HCT116 (cell line): Measurements from ENCODE around the gene DTYMK. TPM values are rescaled to one million over a fixed set of nuclear protein-coding genes. Genes with fewer than 3 reads are reported as not detected.

Experiments used
- ATAC-seq: fragments of 200-7000 bp; cut with Tn5 transposase; 2 replicates; pipeline ENCODE4 v1.9.1; 2020; ENCODE audit warnings: mild to moderate bottlenecking, moderate library complexity
- BruUV-seq: library from RNA; stranded (reverse); fragments of 400-500 nt; replicated peaks from 2 replicates; lab custom pipeline; 2021; lab: Mats Ljungman, UMichigan
- CTCF ChIA-PET: fragments of 300-600 bp; sonication (Branson Sonifier 250); formaldehyde crosslinking; loops from one replicate; lab custom pipeline; 2021; ENCODE audit warnings: antibody characterized with exemption; lab: Charles Lee
- POLR2A ChIA-PET: fragments of 300-600, 350-600 bp; sonication (Branson Sonifier 250); formaldehyde crosslinking; loops from one replicate; lab custom pipeline; 2021; ENCODE audit warnings: antibody characterized with exemption; lab: Charles Lee
- RAD21 ChIA-PET, 2 experiments: fragments of 300-600 bp; sonication (Branson Sonifier 250); formaldehyde crosslinking; loops; one replicate each; lab custom pipeline; 2023; ENCODE audit warnings: low total read pairs in 2 of 2; ENCODE audit not compliant: uncharacterized antibody in 2 of 2, unreplicated experiment in 2 of 2, low non-redundant PET in 1 of 2; lab: Charles Lee
- DNase-seq: peaks from one replicate; pipeline ENCODE4 v3.0.0-alpha.2; 2010; ENCODE audit warnings: low read depth, low spot score
- H2AFZ ChIP-seq: fragments of 200-600 bp; shearing (Covaris generic), sonication (generic); 2 replicates; pipeline ENCODE4 v1.6.1; 2017; ENCODE audit warnings: low read depth, mixed run types, mixed read lengths, antibody characterized with exemption, low read length; ENCODE audit not compliant: poor library complexity, severe bottlenecking
- H3K27ac ChIP-seq: 2 replicates; pipeline ENCODE4 v1.5.1; 2012; ENCODE audit warnings: low read depth, low read length
- H3K27me3 ChIP-seq: fragments of 200-600 bp; sonication (generic); 2 replicates; pipeline ENCODE4 v1.6.1; 2016; ENCODE audit warnings: mixed run types, low read length, mixed read lengths; ENCODE audit not compliant: insufficient read depth
- H3K36me3 ChIP-seq, 2 experiments: fragments of 200-500 bp in 1 of 2; fragments of 200-600 bp in 1 of 2; sonication (Bioruptor generic) in 1 of 2; sonication (generic) in 1 of 2; 2 replicates each; pipeline versions ENCODE4 v1.5.1 to v1.6.1; 2014 to 2016; ENCODE audit warnings: low read length in 2 of 2, inconsistent platforms in 1 of 2, mixed read lengths in 1 of 2, mixed run types in 1 of 2; ENCODE audit not compliant: insufficient read depth in 2 of 2, control insufficient read depth in 1 of 2
- H3K4me1 ChIP-seq, 2 experiments: fragments of 200-600 bp in 1 of 2; sonication (generic) in 1 of 2; 2 replicates each; pipeline versions ENCODE4 v1.5.1 to v1.6.1; 2012 to 2017; ENCODE audit warnings: low read length in 2 of 2, inconsistent platforms in 1 of 2, mild to moderate bottlenecking in 1 of 2, mixed read lengths in 1 of 2, mixed run types in 1 of 2, moderate library complexity in 1 of 2; ENCODE audit not compliant: insufficient read depth in 2 of 2, control insufficient read depth in 1 of 2
- H3K4me2 ChIP-seq: fragments of 200-600 bp; sonication (generic); 2 replicates; pipeline ENCODE4 v1.6.1; 2017; ENCODE audit warnings: mixed run types, low read length, mixed read lengths
- H3K4me3 ChIP-seq, 2 experiments: fragments of 200-600 bp in 1 of 2; sonication (generic) in 1 of 2; replicated peaks in 1 of 2; 2 replicates each; pipeline ENCODE4 v1.5.1; 2011 to 2016; ENCODE audit warnings: low read length in 2 of 2, control low read depth in 1 of 2, low read depth in 1 of 2, mild to moderate bottlenecking in 1 of 2, mixed read lengths in 1 of 2, mixed run types in 1 of 2
- H3K79me2 ChIP-seq: fragments of 200-600 bp; sonication (generic); 2 replicates; pipeline ENCODE4 v1.6.1; 2017; ENCODE audit warnings: mild to moderate bottlenecking, mixed run types, low read length, moderate library complexity, mixed read lengths; ENCODE audit not compliant: insufficient read depth
- H3K9ac ChIP-seq: fragments of 200-600 bp; sonication (generic); 2 replicates; pipeline ENCODE4 v1.6.1; 2016; ENCODE audit warnings: low read length, mixed read lengths
- H3K9me2 ChIP-seq: fragments of 200-600 bp; sonication (generic), shearing (Covaris generic); 2 replicates; pipeline ENCODE4 v1.6.1; 2017; ENCODE audit warnings: mixed run types, mild to moderate bottlenecking, moderate library complexity; ENCODE audit not compliant: insufficient read depth
- H3K9me3 ChIP-seq, 2 experiments: fragments of 200-500 bp in 1 of 2; fragments of 200-600 bp in 1 of 2; sonication (Bioruptor generic) in 1 of 2; sonication (generic) in 1 of 2; 2 replicates each; pipeline ENCODE4 v1.6.1; 2014 to 2017; ENCODE audit warnings: low read length in 2 of 2, mixed read lengths in 2 of 2, inconsistent platforms in 1 of 2, low read depth in 1 of 2, mild to moderate bottlenecking in 1 of 2, mixed run types in 1 of 2, moderate library complexity in 1 of 2; ENCODE audit not compliant: control insufficient read depth in 1 of 2, insufficient read depth in 1 of 2
- H4K20me1 ChIP-seq: fragments of 200-600 bp; sonication (generic), shearing (Covaris generic); 2 replicates; pipeline ENCODE4 v1.6.1; 2017; ENCODE audit warnings: mixed run types, mild to moderate bottlenecking, moderate library complexity; ENCODE audit not compliant: insufficient read depth
- ATF3 ChIP-seq: IDR thresholded peaks from 2 replicates; pipeline ENCODE4 v1.6.1; 2012
- CBX3 ChIP-seq: IDR thresholded peaks from 2 replicates; pipeline ENCODE4 v1.6.1; 2012; ENCODE audit warnings: low read depth
- CEBPB ChIP-seq: IDR thresholded peaks from 2 replicates; pipeline ENCODE4 v1.6.1; 2012; ENCODE audit warnings: low read depth
- EGR1 ChIP-seq: IDR thresholded peaks from 2 replicates; pipeline ENCODE4 v1.6.1; 2012; ENCODE audit warnings: low read depth
- ELF1 ChIP-seq: IDR thresholded peaks from 2 replicates; pipeline ENCODE4 v1.6.1; 2012; ENCODE audit warnings: low read depth, borderline replicate concordance
- EZH2 ChIP-seq: fragments of 200-600 bp; sonication (generic); IDR thresholded peaks from 2 replicates; pipeline ENCODE4 v1.6.1; 2017; ENCODE audit warnings: antibody characterized with exemption, mixed run types
- EZH2phosphoT487 ChIP-seq: fragments of 200-600 bp; IDR thresholded peaks from 2 replicates; pipeline ENCODE4 v1.6.1; 2018; ENCODE audit warnings: antibody characterized with exemption, borderline replicate concordance
- FOSL1 ChIP-seq: IDR thresholded peaks from 2 replicates; pipeline ENCODE4 v1.6.1; 2012; ENCODE audit warnings: low read depth
- JUND ChIP-seq: IDR thresholded peaks from 2 replicates; pipeline ENCODE4 v1.6.1; 2012
- REST ChIP-seq: IDR thresholded peaks from 2 replicates; pipeline ENCODE4 v1.6.1; 2012; ENCODE audit warnings: low read depth
- SP1 ChIP-seq: IDR thresholded peaks from 2 replicates; pipeline ENCODE4 v1.6.1; 2012; ENCODE audit warnings: low read depth
- SRF ChIP-seq: IDR thresholded peaks from 2 replicates; pipeline ENCODE4 v1.6.1; 2012; ENCODE audit warnings: low read depth
- TCF7L2 ChIP-seq: IDR thresholded peaks from 2 replicates; pipeline ENCODE4 v1.7.0; 2011; ENCODE audit warnings: borderline replicate concordance, inconsistent platforms; ENCODE audit not compliant: insufficient read depth, insufficient read length; ENCODE audit errors: extremely low read depth
- YY1 ChIP-seq: IDR thresholded peaks from 2 replicates; pipeline ENCODE4 v1.6.1; 2011; ENCODE audit warnings: low read length, low read depth, moderate library complexity, mild to moderate bottlenecking; ENCODE audit not compliant: insufficient replicate concordance; ENCODE audit errors: extremely low read depth
- ZFX ChIP-seq: fragments of 450-650 bp; IDR thresholded peaks from 2 replicates; pipeline ENCODE4 v1.6.1; 2017
- ZNF274 ChIP-seq: fragments of 200-500 bp; sonication (Bioruptor generic); IDR thresholded peaks from 2 replicates; pipeline ENCODE4 v1.6.1; 2014; ENCODE audit warnings: mild to moderate bottlenecking, low read depth, low read length, inconsistent platforms
- intact Hi-C: fragments of 100-400 bp; cut with micrococcal nuclease; formaldehyde crosslinking; loops from 2 replicates; pipeline ENCODE4 v1.10.0; 2022
- total RNA-seq: library from RNA; stranded (reverse); gene quantifications from one replicate; pipeline ENCODE4 v1.2.1, GENCODE V29; 2021; ENCODE audit not compliant: unreplicated experiment

The DTYMK gene
- total RNA-seq, 1 experiment from 2014 or later: 83.3 TPM

GRCh38 chr2:241722896-241723454, 36.4 kb upstream of the DTYMK start:
- no peak for TF ChIP-seq YY1
- no peak for TF ChIP-seq JUND
- TF ChIP-seq SRF: no peak
- no peak for TF ChIP-seq CEBPB
- TF ChIP-seq EZH2phosphoT487: no peak
- Histone ChIP-seq H3K79me2 (no peaks in the 10 kb centered on the region; the same call in 1 of the 2 replicates), H3K9me2 (no peaks in the 10 kb centered on the region), H3K9ac (no peak overlapping the region), H3K4me3 (no peak overlapping the region), H3K27me3 (no peaks in the 10 kb centered on the region), H3K4me1 (no peaks in the 10 kb centered on the region), H3K27ac (no peak overlapping the region), H3K9me3 (no peaks in the 10 kb centered on the region), H3K36me3 (peaks cover 5 to 15% of the 10 kb centered on the region in 2 experiments; a peak in 2 of 4 replicates), H2AFZ (no peak overlapping the region), H4K20me1 (no peaks in the 10 kb centered on the region), H3K4me2 (no peak overlapping the region)
- intact Hi-C loops: no loop called here
- ChIA-PET RAD21 (no interaction called here), POLR2A (no interaction called here), CTCF (no interaction called here)
- no TSS peak for BruUV-seq
- DNase-seq (no peak), ATAC-seq (no peak)

GRCh38 chr2:241721852-241722251, 35.2 kb upstream of the DTYMK start:
- ChIA-PET RAD21 (no interaction called here), CTCF (no interaction called here), POLR2A (no interaction called here)
- no peaks in the 10 kb centered on the region for H3K27me3 ChIP-seq
- intact Hi-C loops: no loop called here
- no peaks in the 10 kb centered on the region for H3K9me3 ChIP-seq
- H3K36me3 ChIP-seq: peaks cover 7 to 18% of the 10 kb centered on the region in 2 experiments; a peak in 2 of 4 replicates
- no peak for DNase-seq
- no peak for ATAC-seq
- BruUV-seq: no TSS peak
- H3K9me2 ChIP-seq: no peaks in the 10 kb centered on the region
- no peak overlapping the region for H3K4me2 ChIP-seq
- no peak overlapping the region for H3K4me3 ChIP-seq
- no peaks in the 10 kb centered on the region for H3K4me1 ChIP-seq
- no peak overlapping the region for H3K9ac ChIP-seq
- H3K27ac ChIP-seq: no peak overlapping the region
- H2AFZ ChIP-seq: no peak overlapping the region
- no peaks in the 10 kb centered on the region; the same call in 1 of the 2 replicates for H3K79me2 ChIP-seq
- H4K20me1 ChIP-seq: peaks cover 6% of the 10 kb centered on the region; the same call in 1 of the 2 replicates
- TF ChIP-seq REST (no peak), ZFX (no peak), EGR1 (no peak), ELF1 (no peak), CEBPB (no peak), CBX3 (no peak), JUND (no peak), ATF3 (no peak), SRF (no peak), EZH2 (no peak), ZNF274 (no peak), TCF7L2 (no peak), FOSL1 (no peak), SP1 (no peak)
